Vagina (tissue), 2 donors: ENCODE measurements around the gene UST. TPM values are rescaled to one million over a fixed set of nuclear protein-coding genes. Genes with fewer than 3 reads are reported as not detected.

Experiments
- DNase-seq, 2 donors: peaks; one replicate each; pipeline ENCODE4 v3.0.0-alpha.2; 2017; ENCODE audit errors: extremely low spot score in 2 of 2
- H3K27ac ChIP-seq: fragments of 200-600 bp; sonication (generic); one replicate; pipeline ENCODE4 v1.5.1; 2019
- H3K27me3 ChIP-seq: fragments of 200-600 bp; sonication (generic); one replicate; pipeline ENCODE4 v1.5.1; 2019
- H3K36me3 ChIP-seq, 2 donors: fragments of 200-600 bp; sonication (generic); one replicate each; pipeline ENCODE4 v1.5.1; 2017 to 2019
- H3K4me1 ChIP-seq: fragments of 200-600 bp; sonication (generic); one replicate; pipeline ENCODE4 v1.5.1; 2019
- H3K4me3 ChIP-seq, 2 donors: fragments of 200-600 bp; sonication (generic); 1 replicate in 1 of 2; 2 replicates in 1 of 2; pipeline ENCODE4 v1.5.1; 2016 to 2019
- H3K9me3 ChIP-seq: fragments of 200-600 bp; sonication (generic); one replicate; pipeline ENCODE4 v1.5.1; 2019
- POLR2A ChIP-seq, 2 donors: fragments of 450-650 bp; IDR thresholded peaks; one replicate each; pipeline ENCODE4 v1.6.1; 2017; ENCODE audit warnings: antibody characterized with exemption in 2 of 2, mild to moderate bottlenecking in 2 of 2, moderate library complexity in 2 of 2
- POLR2AphosphoS5 ChIP-seq, 2 donors: sonication (generic); formaldehyde crosslinking; IDR thresholded peaks; one replicate each; pipeline ENCODE4 v1.9.0; 2017; ENCODE audit warnings: antibody characterized with exemption in 2 of 2, mild to moderate bottlenecking in 2 of 2, low read depth in 1 of 2; ENCODE audit not compliant: insufficient read depth in 1 of 2
- intact Hi-C: fragments of 100-400 bp; cut with DNase I; formaldehyde crosslinking; loops from one replicate; pipeline ENCODE4 v1.15.1; 2023
- total RNA-seq: library from RNA; depleted of rRNA; stranded (reverse); fragments of >200 nt; gene quantifications from one replicate; pipeline ENCODE4 v1.2.3, GENCODE V29; 2016
- TF ChIP-seq, protein P1 (sequence below), 3 experiments: fragments of 450-650 bp in 2 of 3; fragments of 200-600 bp in 1 of 3; sonication (generic) in 1 of 3; IDR thresholded peaks; one replicate each; pipeline ENCODE4 v1.5.1; 2017 to 2019; ENCODE audit warnings: antibody characterized with exemption in 3 of 3, mild to moderate bottlenecking in 2 of 3, moderate library complexity in 2 of 3

UST gene
- total RNA-seq, 1 donor from 2014 or later, result 14.2 TPM

DNA sequence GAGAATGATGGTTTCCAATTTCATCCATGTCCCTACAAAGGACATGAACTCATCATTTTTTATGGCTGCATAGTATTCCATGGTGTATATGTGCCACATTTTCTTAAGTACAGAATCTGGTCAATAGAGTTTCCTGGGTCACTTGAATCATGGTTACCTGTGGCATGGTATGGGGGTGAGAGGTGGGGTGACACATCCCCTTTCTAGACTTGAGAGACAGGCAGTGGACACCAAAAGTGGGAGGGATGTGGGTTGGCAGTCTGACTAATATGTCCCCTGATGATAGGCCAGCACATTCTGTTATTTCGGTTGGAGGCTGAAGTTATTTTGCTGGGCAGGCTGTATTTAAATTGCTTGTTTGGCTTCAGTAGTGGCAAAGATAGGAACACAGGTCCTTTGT, 78.1 kb downstream of the UST start:
- no peaks in the 10 kb centered on the region for H3K36me3 ChIP-seq
- no peaks in the 10 kb centered on the region for H3K4me1 ChIP-seq
- H3K4me3 ChIP-seq, result no peak overlapping the region
- DNase-seq, result no peak
- no peak overlapping the region for H3K27ac ChIP-seq
- TF ChIP-seq, protein P1, sequence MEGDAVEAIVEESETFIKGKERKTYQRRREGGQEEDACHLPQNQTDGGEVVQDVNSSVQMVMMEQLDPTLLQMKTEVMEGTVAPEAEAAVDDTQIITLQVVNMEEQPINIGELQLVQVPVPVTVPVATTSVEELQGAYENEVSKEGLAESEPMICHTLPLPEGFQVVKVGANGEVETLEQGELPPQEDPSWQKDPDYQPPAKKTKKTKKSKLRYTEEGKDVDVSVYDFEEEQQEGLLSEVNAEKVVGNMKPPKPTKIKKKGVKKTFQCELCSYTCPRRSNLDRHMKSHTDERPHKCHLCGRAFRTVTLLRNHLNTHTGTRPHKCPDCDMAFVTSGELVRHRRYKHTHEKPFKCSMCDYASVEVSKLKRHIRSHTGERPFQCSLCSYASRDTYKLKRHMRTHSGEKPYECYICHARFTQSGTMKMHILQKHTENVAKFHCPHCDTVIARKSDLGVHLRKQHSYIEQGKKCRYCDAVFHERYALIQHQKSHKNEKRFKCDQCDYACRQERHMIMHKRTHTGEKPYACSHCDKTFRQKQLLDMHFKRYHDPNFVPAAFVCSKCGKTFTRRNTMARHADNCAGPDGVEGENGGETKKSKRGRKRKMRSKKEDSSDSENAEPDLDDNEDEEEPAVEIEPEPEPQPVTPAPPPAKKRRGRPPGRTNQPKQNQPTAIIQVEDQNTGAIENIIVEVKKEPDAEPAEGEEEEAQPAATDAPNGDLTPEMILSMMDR (IDR thresholded peaks at IDR 0.05), result no peak
- TF ChIP-seq POLR2A (IDR thresholded peaks at IDR 0.05) (no peak), POLR2AphosphoS5 (IDR thresholded peaks at IDR 0.05; ENCODE audit: insufficient read depth in 1 of 2, low read depth in 1 of 2) (no peak)
- no peaks in the 10 kb centered on the region for H3K27me3 ChIP-seq
- no peaks in the 10 kb centered on the region for H3K9me3 ChIP-seq
- intact Hi-C loops, result no loop called here

DNA sequence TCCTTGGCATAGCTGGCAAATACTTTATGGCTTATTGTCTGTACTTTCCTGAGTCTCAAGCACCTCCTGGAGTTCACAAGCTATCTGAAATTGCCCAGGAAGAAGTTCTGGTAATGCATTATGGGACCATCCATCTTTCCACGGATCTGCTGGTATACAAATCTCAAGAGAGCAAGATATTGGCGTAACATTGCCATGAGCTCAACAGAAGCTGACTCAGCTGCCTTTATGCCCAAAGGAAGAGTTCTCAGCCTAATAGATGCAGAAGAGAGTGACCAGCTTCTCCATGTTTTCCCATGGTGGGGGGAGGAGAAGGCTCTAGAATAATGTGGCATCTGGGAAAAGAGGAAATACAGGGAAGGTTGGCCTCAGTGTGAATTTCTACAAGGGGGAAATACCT, 78.7 kb downstream of the UST start:
- Histone ChIP-seq H3K27me3 (no peaks in the 10 kb centered on the region), H3K9me3 (no peaks in the 10 kb centered on the region), H3K36me3 (no peaks in the 10 kb centered on the region), H3K27ac (no peak overlapping the region), H3K4me3 (no peak overlapping the region), H3K4me1 (no peaks in the 10 kb centered on the region)
- no peak for DNase-seq
- TF ChIP-seq POLR2AphosphoS5 (IDR thresholded peaks at IDR 0.05; ENCODE audit: insufficient read depth in 1 of 2, low read depth in 1 of 2), result no peak
- TF ChIP-seq, protein P1 (IDR thresholded peaks at IDR 0.05), result no peak
- TF ChIP-seq POLR2A (IDR thresholded peaks at IDR 0.05), result no peak
- intact Hi-C loops, result no loop called here

DNA sequence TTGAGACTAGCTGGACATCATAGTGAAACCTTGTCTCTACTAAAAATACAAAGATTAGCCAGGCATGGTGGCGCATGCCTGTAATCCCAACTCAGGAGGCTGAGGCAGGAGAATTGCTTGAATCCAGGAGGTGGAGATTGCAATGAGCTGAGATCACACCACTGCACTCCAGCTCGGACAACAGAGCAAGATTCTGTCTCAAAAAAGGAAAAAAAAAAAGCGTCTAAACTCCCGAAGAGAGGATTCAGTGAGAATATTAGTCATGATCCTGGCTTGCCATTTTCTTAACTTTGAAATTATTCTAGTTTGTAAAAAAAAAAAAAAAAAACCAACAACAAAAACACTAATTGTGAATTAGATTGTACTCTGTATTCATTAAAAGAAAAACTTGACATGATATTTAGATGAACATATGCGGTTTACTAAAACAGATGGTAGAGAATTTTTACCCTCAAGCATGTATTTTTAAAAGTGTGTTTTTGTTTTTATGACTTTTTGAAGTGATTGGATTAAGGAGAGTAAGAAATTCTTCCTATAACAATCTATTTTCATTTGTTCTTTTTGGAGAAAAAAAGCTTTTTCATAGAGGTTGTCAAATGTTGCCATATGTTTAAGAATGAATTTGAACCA, 80.7 kb downstream of the UST start:
- Histone ChIP-seq H3K9me3 (no peaks in the 10 kb centered on the region), H3K27ac (no peak overlapping the region), H3K4me3 (no peak overlapping the region), H3K36me3 (no peaks in the 10 kb centered on the region), H3K4me1 (no peaks in the 10 kb centered on the region), H3K27me3 (no peaks in the 10 kb centered on the region)
- no peak for DNase-seq
- TF ChIP-seq POLR2A (IDR thresholded peaks at IDR 0.05) (no peak), POLR2AphosphoS5 (IDR thresholded peaks at IDR 0.05; ENCODE audit: insufficient read depth in 1 of 2, low read depth in 1 of 2) (no peak)
- TF ChIP-seq, protein P1 (IDR thresholded peaks at IDR 0.05), result no peak
- intact Hi-C loops, result no loop called here

DNA sequence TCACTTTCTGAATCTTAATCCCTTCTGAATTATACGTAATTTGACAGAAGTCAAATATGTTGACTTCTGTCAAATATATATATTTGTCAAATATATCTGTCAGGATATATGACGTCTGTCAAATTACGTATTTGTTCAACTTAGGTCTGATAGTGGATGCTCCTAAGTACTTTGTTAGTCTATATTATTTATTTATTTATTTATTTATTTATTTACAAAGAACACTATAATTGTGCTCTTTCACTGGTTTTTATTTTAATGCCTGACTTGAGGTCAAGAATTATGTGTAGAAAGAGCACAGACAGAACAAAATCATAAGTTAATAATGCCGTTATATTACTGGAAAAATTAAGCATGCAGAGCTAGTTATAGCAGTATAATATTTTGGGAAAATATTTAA, 81.2 kb downstream of the UST start:
- DNase-seq, result no peak
- Histone ChIP-seq H3K9me3 (no peaks in the 10 kb centered on the region), H3K4me3 (no peak overlapping the region), H3K27me3 (no peaks in the 10 kb centered on the region), H3K36me3 (no peaks in the 10 kb centered on the region), H3K27ac (no peak overlapping the region), H3K4me1 (no peaks in the 10 kb centered on the region)
- TF ChIP-seq, protein P1 (IDR thresholded peaks at IDR 0.05), result no peak
- TF ChIP-seq POLR2AphosphoS5 (IDR thresholded peaks at IDR 0.05; ENCODE audit: insufficient read depth in 1 of 2, low read depth in 1 of 2) (no peak), POLR2A (IDR thresholded peaks at IDR 0.05) (no peak)
- intact Hi-C loops, result no loop called here

DNA sequence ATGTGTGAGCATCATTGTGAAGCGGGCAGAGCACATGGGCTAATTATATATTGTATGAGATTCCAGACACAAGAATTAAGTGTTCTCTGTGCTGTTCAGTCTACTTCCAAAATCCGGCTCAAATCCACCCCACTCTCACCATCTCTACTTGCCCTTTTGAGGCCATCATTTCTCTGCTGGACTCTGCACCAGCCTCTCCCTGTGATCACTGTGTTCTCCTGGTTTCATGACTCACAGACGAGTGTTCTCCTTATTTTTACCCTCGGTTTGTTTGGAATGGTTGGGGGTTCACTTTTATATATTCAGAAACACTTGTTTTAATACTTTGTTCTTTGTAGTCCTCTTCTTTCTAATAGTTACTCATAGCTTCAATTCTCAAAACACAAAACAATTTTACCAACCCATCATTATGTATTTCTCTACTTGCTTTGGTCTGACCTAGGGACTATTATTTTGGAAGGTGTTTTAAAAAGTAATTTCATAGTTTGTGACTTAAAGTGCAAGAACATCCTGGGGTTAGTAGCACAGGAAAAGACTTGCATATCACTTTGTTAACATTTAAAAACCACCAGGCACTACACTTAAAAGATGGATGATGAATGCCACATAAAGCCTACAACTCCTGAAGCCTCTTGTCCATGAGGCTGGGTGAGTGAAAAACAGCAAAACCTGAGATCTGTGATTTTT, 82.7 kb downstream of the UST start:
- Histone ChIP-seq H3K4me1 (no peaks in the 10 kb centered on the region), H3K27me3 (no peaks in the 10 kb centered on the region), H3K9me3 (no peaks in the 10 kb centered on the region), H3K36me3 (no peaks in the 10 kb centered on the region), H3K27ac (no peak overlapping the region), H3K4me3 (no peak overlapping the region)
- intact Hi-C loops, result no loop called here
- TF ChIP-seq POLR2A (IDR thresholded peaks at IDR 0.05) (no peak), POLR2AphosphoS5 (IDR thresholded peaks at IDR 0.05; ENCODE audit: insufficient read depth in 1 of 2, low read depth in 1 of 2) (no peak)
- TF ChIP-seq, protein P1 (IDR thresholded peaks at IDR 0.05), result no peak
- DNase-seq, result no peak
